A549 (cell line): ENCODE measurements around the gene GLP2R.
A peak's percentile ranks its signal among the peaks of the same experiment; 100 is the strongest.

Experiments used
- BHLHE40 ChIP-seq: IDR thresholded peaks from 2 replicates; pipeline ENCODE4 v1.6.1; 2012; ENCODE audit warnings: low read depth, low read length, inconsistent platforms
- CBX2 ChIP-seq: fragments of 200-600 bp; sonication (generic); IDR thresholded peaks from 2 replicates; pipeline ENCODE4 v1.6.1; 2016; ENCODE audit warnings: low read depth, mild to moderate bottlenecking, borderline replicate concordance
- CTCF ChIP-seq: fragments of >200 bp; sonication (Bioruptor Twin); formaldehyde crosslinking; IDR thresholded peaks from 3 replicates; pipeline ENCODE4 v1.5.1; 2016
- FOSB ChIP-seq: fragments of 250-450 bp; sonication (Bioruptor Pico); IDR thresholded peaks from 2 replicates; pipeline ENCODE4 v1.5.0; 2020; ENCODE audit warnings: mild to moderate bottlenecking, moderate library complexity
- HDAC2 ChIP-seq: fragments of 200-600 bp; sonication (generic); IDR thresholded peaks from 2 replicates; pipeline ENCODE4 v1.6.1; 2016
- HMGXB4 ChIP-seq: fragments of 250-450 bp; sonication (Bioruptor Pico); IDR thresholded peaks from 2 replicates; pipeline ENCODE4 v1.5.0; 2021; ENCODE audit warnings: mild to moderate bottlenecking, moderate library complexity, borderline replicate concordance
- JUN ChIP-seq, 2 experiments: fragments of >200 bp; sonication (Bioruptor Twin); formaldehyde crosslinking; IDR thresholded peaks; 2 replicates in 1 of 2; 3 replicates in 1 of 2; pipeline ENCODE4 v1.6.1; 2016 to 2017
- MAX ChIP-seq: IDR thresholded peaks from 2 replicates; pipeline ENCODE4 v1.6.1; 2012
- NPAS2 ChIP-seq: fragments of 250-450 bp; sonication (Bioruptor Pico); IDR thresholded peaks from 2 replicates; pipeline ENCODE4 v1.8.0; 2022; ENCODE audit warnings: mild to moderate bottlenecking, moderate library complexity, borderline replicate concordance
- POLR2A ChIP-seq: IDR thresholded peaks from 2 replicates; pipeline ENCODE4 v1.6.1; 2012; ENCODE audit warnings: mild to moderate bottlenecking, low read length
- RAD21 ChIP-seq, 2 experiments: fragments of >200 bp in 1 of 2; sonication (Bioruptor Twin) in 1 of 2; formaldehyde crosslinking in 1 of 2; IDR thresholded peaks in 1 of 2; conservative IDR thresholded peaks in 1 of 2; 2 replicates in 1 of 2; 3 replicates in 1 of 2; pipeline ENCODE4 v1.6.1; 2012 to 2018; ENCODE audit warnings: inconsistent platforms in 1 of 2
- SMC3 ChIP-seq: fragments of >200 bp; sonication (Bioruptor Twin); formaldehyde crosslinking; IDR thresholded peaks from 3 replicates; pipeline ENCODE4 v1.6.1; 2018; ENCODE audit warnings: inconsistent platforms

GRCh38 chr17:9890124-9890523 lies 64.4 kb downstream of the GLP2R start:
- TF ChIP-seq CTCF (peak; percentile 49), FOSB (CRISPR knock-in tag) (no peak), MAX (no peak), HDAC2 (no peak), POLR2A (no peak), HMGXB4 (CRISPR knock-in tag) (no peak), BHLHE40 (no peak), RAD21 (conservative IDR thresholded peaks at IDR 0.05 in 1 of 2, IDR thresholded peaks at IDR 0.05 in 1 of 2) (peak in 1 of 2 experiments; percentile 67; a peak in 4 of 5 replicates), JUN (IDR thresholded peaks at IDR 0.05) (no peak), NPAS2 (CRISPR knock-in tag) (no peak), SMC3 (peak; percentile 40; the same call in 1 of the 3 replicates), CBX2 (no peak)
